Gastroesophageal sphincter (tissue), 4 donors: ENCODE results near the gene SPEM3. TPM values are rescaled to one million over a fixed set of nuclear protein-coding genes. Genes with fewer than 3 reads are reported as not detected.

ENCODE experiments used
- ATAC-seq: fragments of 150-250 bp; one replicate; pipeline ENCODE4 v1.9.1; 2016; ENCODE audit warnings: mild to moderate bottlenecking, moderate library complexity
- H3K27ac ChIP-seq, 4 donors: fragments of 200-600 bp; sonication (generic) in 3 of 4; 1 replicate in 3 of 4; 2 replicates in 1 of 4; pipeline ENCODE4 v1.5.1; 2016 to 2019
- H3K27me3 ChIP-seq: fragments of 200-600 bp; sonication (generic); one replicate; pipeline ENCODE4 v1.5.1; 2019
- H3K36me3 ChIP-seq, 2 donors: fragments of 200-600 bp; sonication (generic); one replicate each; pipeline ENCODE4 v1.5.1; 2019; ENCODE audit warnings: control low read depth in 1 of 2
- H3K4me1 ChIP-seq, 3 donors: fragments of 200-600 bp; sonication (generic); 1 replicate in 2 of 3; 2 replicates in 1 of 3; pipeline ENCODE4 v1.5.1; 2016 to 2019; ENCODE audit warnings: control low read depth in 2 of 3
- H3K4me3 ChIP-seq, 2 donors: fragments of 200-600 bp; sonication (generic); one replicate each; pipeline ENCODE4 v1.5.1; 2019; ENCODE audit warnings: mild to moderate bottlenecking in 1 of 2, moderate library complexity in 1 of 2
- H3K9me3 ChIP-seq, 3 donors: fragments of 200-600 bp; sonication (generic); one replicate each; pipeline ENCODE4 v1.5.1; 2017 to 2019; ENCODE audit warnings: control low read depth in 2 of 3
- CTCF ChIP-seq, 4 experiments: fragments of 200-600 bp in 2 of 4; fragments of 450-650 bp in 2 of 4; sonication (generic) in 1 of 4; IDR thresholded peaks; one replicate each; pipeline ENCODE4 v1.5.1; 2017 to 2019; ENCODE audit warnings: antibody characterized with exemption in 4 of 4, mild to moderate bottlenecking in 2 of 4, moderate library complexity in 2 of 4
- EP300 ChIP-seq: sonication (generic); formaldehyde crosslinking; IDR thresholded peaks from one replicate; pipeline ENCODE4 v1.6.1; 2017; ENCODE audit warnings: antibody characterized with exemption, mild to moderate bottlenecking
- POLR2A ChIP-seq, 2 donors: fragments of 450-650 bp; IDR thresholded peaks; one replicate each; pipeline ENCODE4 v1.6.1; 2017; ENCODE audit warnings: antibody characterized with exemption in 2 of 2, mild to moderate bottlenecking in 2 of 2, moderate library complexity in 1 of 2
- POLR2AphosphoS5 ChIP-seq: sonication (generic); formaldehyde crosslinking; IDR thresholded peaks from one replicate; pipeline ENCODE4 v1.6.1; 2017; ENCODE audit warnings: antibody characterized with exemption
- WGBS, 2 donors: methylation state at CpG; one replicate each; pipeline ENCODE4 v1.1.5; 2018; ENCODE audit warnings: low coverage in 1 of 2; 5-methylcytosine and 5-hydroxymethylcytosine counted together
- total RNA-seq, 4 donors: library from RNA; depleted of rRNA; stranded (reverse); fragments of >200 nt; gene quantifications; one replicate each; pipeline ENCODE4 v1.1.0, GENCODE V29; 2016

SPEM3 gene
- total RNA-seq, 4 donors from 2014 or later, result 0.08 TPM; not detected in 3

DNA sequence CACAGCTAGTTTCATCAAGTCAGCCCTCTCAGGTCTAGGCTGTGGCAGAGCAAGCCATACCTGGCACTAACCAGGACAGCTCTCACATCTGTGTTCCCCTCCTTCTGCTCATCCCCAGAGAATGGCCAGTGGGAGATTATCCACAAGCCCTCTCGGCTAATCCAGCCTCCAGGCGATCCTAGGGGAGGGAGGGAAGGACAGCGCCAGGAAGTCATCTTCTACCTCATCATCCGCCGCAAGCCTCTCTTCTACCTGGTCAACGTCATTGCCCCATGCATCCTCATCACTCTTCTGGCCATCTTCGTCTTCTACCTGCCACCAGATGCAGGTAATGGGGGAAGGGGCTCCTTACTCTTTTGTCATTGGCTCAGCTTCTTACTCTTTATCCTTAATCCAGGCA is 19.8 kb downstream of the SPEM3 start:
- Histone ChIP-seq H3K4me3 (no peak overlapping the region), H3K36me3 (no peaks in the 10 kb centered on the region), H3K4me1 (peaks cover 0 to 24% (median 7%) of the 10 kb centered on the region in 3 donors), H3K27ac (no peak overlapping the region), H3K27me3 (peaks cover 57% of the 10 kb centered on the region), H3K9me3 (no peaks in the 10 kb centered on the region)
- 73 to 81% methylated on average over 6 to 7 of the region's 7 CpGs for WGBS, 2 donors
- no peak for ATAC-seq
- no peak for TF ChIP-seq EP300
- TF ChIP-seq POLR2A (IDR thresholded peaks at IDR 0.05), result no peak
- TF ChIP-seq CTCF (IDR thresholded peaks at IDR 0.05), result no peak
- no peak for TF ChIP-seq POLR2AphosphoS5

GRCh38 chr17:7459961-7460545 is 31.4 kb downstream of the SPEM3 start:
- TF ChIP-seq CTCF (IDR thresholded peaks at IDR 0.05) (no peak), EP300 (no peak), POLR2AphosphoS5 (no peak), POLR2A (IDR thresholded peaks at IDR 0.05) (no peak)
- no peaks in the 10 kb centered on the region for H3K9me3 ChIP-seq
- no peak overlapping the region for H3K4me3 ChIP-seq
- H3K27me3 ChIP-seq, result no peaks in the 10 kb centered on the region
- H3K36me3 ChIP-seq, result peaks cover 0 to 35% of the 10 kb centered on the region in 2 donors
- 74 to 75% methylated on average over 3 of the region's 3 CpGs for WGBS, 2 donors
- H3K4me1 ChIP-seq, result peaks cover 0 to 25% (median 0%) of the 10 kb centered on the region in 3 donors
- no peak for ATAC-seq
- no peak overlapping the region for H3K27ac ChIP-seq

DNA sequence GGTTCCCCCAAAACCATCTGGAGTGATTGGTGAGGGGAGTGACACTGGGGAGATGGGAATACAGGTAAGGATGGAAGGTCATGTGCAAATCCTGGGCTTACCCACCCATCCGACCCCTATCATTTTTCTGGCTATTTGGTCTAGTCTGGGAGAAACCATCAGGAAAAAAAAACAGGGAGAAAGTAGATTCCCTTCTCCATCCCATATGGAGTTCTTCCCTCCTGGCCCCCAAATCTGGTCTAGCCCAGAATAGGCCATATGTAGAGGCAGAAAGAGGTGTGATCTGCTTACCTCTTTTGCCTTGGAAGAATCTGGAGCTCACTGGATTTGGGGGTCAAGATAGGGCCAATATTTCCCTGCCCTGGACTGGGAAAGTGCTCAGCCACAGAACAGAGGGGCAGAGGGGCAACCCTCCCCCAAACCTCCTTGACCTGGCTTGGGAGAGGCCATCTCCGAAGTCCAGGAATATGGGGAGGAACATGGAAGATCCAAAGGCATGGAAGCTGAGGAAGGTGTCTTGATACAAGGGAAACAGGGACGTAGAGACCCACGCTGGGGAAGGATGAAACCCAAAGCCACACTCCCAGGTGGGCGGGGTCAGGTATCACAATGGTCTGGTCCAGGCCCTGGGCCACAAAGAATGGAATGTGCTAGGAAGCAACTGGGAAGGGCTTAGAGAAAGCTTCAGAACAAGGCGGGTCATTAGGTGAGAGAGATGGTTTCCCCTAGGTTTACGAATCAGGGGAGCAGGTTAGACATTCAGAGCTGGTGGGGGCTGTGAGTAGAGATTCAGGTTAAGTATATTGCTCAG is 32.4 kb downstream of the SPEM3 start:
- ATAC-seq, result no peak

GRCh38 chr17:7462474-7463371 is 34.1 kb downstream of the SPEM3 start:
- no peak for ATAC-seq
- H3K27ac ChIP-seq, result peak overlapping the region in 1 of 4 donors; percentile 8
- peaks cover 0 to 55% of the 10 kb centered on the region in 2 donors for H3K36me3 ChIP-seq
- no peaks in the 10 kb centered on the region for H3K27me3 ChIP-seq
- H3K4me3 ChIP-seq, result no peak overlapping the region
- TF ChIP-seq EP300 (no peak), POLR2A (IDR thresholded peaks at IDR 0.05) (no peak), CTCF (IDR thresholded peaks at IDR 0.05) (no peak), POLR2AphosphoS5 (no peak)
- 80 to 90% methylated on average over 8 to 10 of the region's 44 CpGs for WGBS, 2 donors
- peaks cover 2 to 30% (median 17%) of the 10 kb centered on the region in 3 donors for H3K4me1 ChIP-seq
- no peaks in the 10 kb centered on the region for H3K9me3 ChIP-seq

More for the DNA sequence above, 32.4 kb downstream of the SPEM3 start:
- H3K4me1 ChIP-seq, result peaks cover 0 to 27% (median 4%) of the 10 kb centered on the region in 3 donors
- peak overlapping the region in 2 of 4 donors; percentile 6 to 31 for H3K27ac ChIP-seq
- H3K4me3 ChIP-seq, result no peak overlapping the region
- peaks cover 0 to 45% of the 10 kb centered on the region in 2 donors for H3K36me3 ChIP-seq
- no peaks in the 10 kb centered on the region for H3K9me3 ChIP-seq
- H3K27me3 ChIP-seq, result no peaks in the 10 kb centered on the region
- 99 to 100% methylated on average over 2 to 6 of the region's 7 CpGs for WGBS, 2 donors
- no peak for TF ChIP-seq EP300
- no peak for TF ChIP-seq POLR2A (IDR thresholded peaks at IDR 0.05)
- TF ChIP-seq CTCF (IDR thresholded peaks at IDR 0.05), result no peak
- TF ChIP-seq POLR2AphosphoS5, result no peak
